ENCODE data around the gene FOXP1.

Gene FOXP1

GRCh38 chr3:71384388-71384787 lies 199.1 kb downstream of the FOXP1 start:
- TF ChIP-seq CTCF (IDR thresholded peaks at IDR 0.05; ENCODE audit: extremely low read depth, insufficient read depth, missing control alignments), result no peak
- in situ Hi-C loops (cut with MboI; ENCODE audit: low pct_unique_long_range_greater_than_20kb, low sequenced_read_pairs, unreplicated experiment), result no loop called here
- no peak for DNase-seq (ENCODE audit: low spot score)

GRCh38 chr3:71380096-71380495 lies 203.4 kb downstream of the FOXP1 start:
- no peak for DNase-seq (ENCODE audit: low spot score)

GRCh38 chr3:71378509-71378908 lies 205.0 kb downstream of the FOXP1 start:
- no peak for TF ChIP-seq CTCF (IDR thresholded peaks at IDR 0.05; ENCODE audit: extremely low read depth, insufficient read depth, missing control alignments)
- in situ Hi-C loops (cut with MboI; ENCODE audit: low pct_unique_long_range_greater_than_20kb, low sequenced_read_pairs, unreplicated experiment), result no loop called here
- DNase-seq (ENCODE audit: low spot score), result no peak

More at GRCh38 chr3:71380096-71380495, 203.4 kb downstream of the FOXP1 start:
- no peak for TF ChIP-seq CTCF (IDR thresholded peaks at IDR 0.05; ENCODE audit: extremely low read depth, insufficient read depth, missing control alignments)
- in situ Hi-C loops (cut with MboI; ENCODE audit: low pct_unique_long_range_greater_than_20kb, low sequenced_read_pairs, unreplicated experiment), result no loop called here

- TF ChIP-seq CTCF (IDR thresholded peaks at IDR 0.05; ENCODE audit: extremely low read depth, insufficient read depth, missing control alignments), result no peak
Observed at GRCh38 chr3:71376911-71377310, 206.6 kb downstream of the FOXP1 start.

GRCh38 chr3:71376503-71376902 lies 207.0 kb downstream of the FOXP1 start:
- no peak for DNase-seq (ENCODE audit: low spot score)
- no peak for TF ChIP-seq CTCF (IDR thresholded peaks at IDR 0.05; ENCODE audit: extremely low read depth, insufficient read depth, missing control alignments)
- in situ Hi-C loops (cut with MboI; ENCODE audit: low pct_unique_long_range_greater_than_20kb, low sequenced_read_pairs, unreplicated experiment), result no loop called here

More at GRCh38 chr3:71376911-71377310, 206.6 kb downstream of the FOXP1 start:
- no peak for DNase-seq (ENCODE audit: low spot score)
- in situ Hi-C loops (cut with MboI; ENCODE audit: low pct_unique_long_range_greater_than_20kb, low sequenced_read_pairs, unreplicated experiment), result no loop called here

- no peak for TF ChIP-seq CTCF (IDR thresholded peaks at IDR 0.05; ENCODE audit: extremely low read depth, insufficient read depth, missing control alignments)
- in situ Hi-C loops (cut with MboI; ENCODE audit: low pct_unique_long_range_greater_than_20kb, low sequenced_read_pairs, unreplicated experiment), result no loop called here
- DNase-seq (ENCODE audit: low spot score), result no peak
Observed at GRCh38 chr3:71374582-71374981, 208.9 kb downstream of the FOXP1 start.

Data from GM13977 (cell line).